ENCODE measurements around the gene HYLS1.

- TF ChIP-seq POLR2AphosphoS5 (IDR thresholded peaks at IDR 0.05) (no peak), CTCF (IDR thresholded peaks at IDR 0.05) (no peak)
These were observed 14.9 kb downstream of the HYLS1 start for GRCh38 chr11:125902277-125902926.
